Endothelial cell of umbilical vein (primary cell): ENCODE data around the gene CELSR2.

Experiments
- EZH2 ChIP-seq: IDR thresholded peaks from 2 replicates; pipeline ENCODE4 v1.6.1; 2012; ENCODE audit warnings: borderline replicate concordance, low read depth, mild to moderate bottlenecking, moderate library complexity, low read length, inconsistent platforms; ENCODE audit not compliant: severe bottlenecking
- JUN ChIP-seq: IDR thresholded peaks from 2 replicates; pipeline ENCODE4 v1.6.1; 2011; ENCODE audit warnings: borderline replicate concordance, low read depth; ENCODE audit not compliant: insufficient read length, insufficient read depth
- POLR2A ChIP-seq: IDR thresholded peaks from 2 replicates; pipeline ENCODE4 v1.6.1; 2012; ENCODE audit warnings: low read depth, mild to moderate bottlenecking, control low read depth, low read length
- POLR2AphosphoS5 ChIP-seq: IDR thresholded peaks from 2 replicates; pipeline ENCODE4 v1.6.1; 2012; ENCODE audit warnings: low read depth, mild to moderate bottlenecking, control low read depth, low read length, moderate library complexity; ENCODE audit not compliant: insufficient read depth
- TF ChIP-seq, protein P1 (sequence below), 2 donors: IDR thresholded peaks; 1 replicate in 1 of 2; 2 replicates in 1 of 2; pipeline ENCODE4 v1.5.1; 2011; ENCODE audit warnings: low read length in 2 of 2, mild to moderate bottlenecking in 2 of 2, moderate library complexity in 2 of 2, control low read depth in 1 of 2, inconsistent platforms in 1 of 2, low read depth in 1 of 2; ENCODE audit not compliant: insufficient read depth in 1 of 2; ENCODE audit errors: extremely low read depth in 1 of 2

DNA sequence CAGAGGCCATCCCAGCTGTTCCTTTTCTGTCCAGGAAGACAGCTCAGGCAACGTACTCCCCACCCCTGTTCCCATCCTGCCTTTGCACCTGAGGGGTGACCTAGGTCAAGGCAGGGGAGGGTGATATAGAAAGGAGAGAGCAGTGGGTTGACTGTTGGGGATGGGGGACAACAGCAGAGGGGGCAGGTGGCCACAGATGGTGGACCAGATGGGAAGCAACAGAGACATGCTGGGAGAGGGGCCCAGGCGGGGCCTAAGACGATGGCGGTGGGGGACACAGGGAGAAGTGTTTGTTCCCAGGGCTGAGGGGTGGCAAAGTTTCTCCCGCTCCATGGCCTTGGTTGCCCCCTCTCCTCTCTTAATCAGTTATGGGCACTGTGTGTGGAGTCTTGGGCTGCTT, 6.3 kb downstream of the CELSR2 start:
- TF ChIP-seq, protein P1, sequence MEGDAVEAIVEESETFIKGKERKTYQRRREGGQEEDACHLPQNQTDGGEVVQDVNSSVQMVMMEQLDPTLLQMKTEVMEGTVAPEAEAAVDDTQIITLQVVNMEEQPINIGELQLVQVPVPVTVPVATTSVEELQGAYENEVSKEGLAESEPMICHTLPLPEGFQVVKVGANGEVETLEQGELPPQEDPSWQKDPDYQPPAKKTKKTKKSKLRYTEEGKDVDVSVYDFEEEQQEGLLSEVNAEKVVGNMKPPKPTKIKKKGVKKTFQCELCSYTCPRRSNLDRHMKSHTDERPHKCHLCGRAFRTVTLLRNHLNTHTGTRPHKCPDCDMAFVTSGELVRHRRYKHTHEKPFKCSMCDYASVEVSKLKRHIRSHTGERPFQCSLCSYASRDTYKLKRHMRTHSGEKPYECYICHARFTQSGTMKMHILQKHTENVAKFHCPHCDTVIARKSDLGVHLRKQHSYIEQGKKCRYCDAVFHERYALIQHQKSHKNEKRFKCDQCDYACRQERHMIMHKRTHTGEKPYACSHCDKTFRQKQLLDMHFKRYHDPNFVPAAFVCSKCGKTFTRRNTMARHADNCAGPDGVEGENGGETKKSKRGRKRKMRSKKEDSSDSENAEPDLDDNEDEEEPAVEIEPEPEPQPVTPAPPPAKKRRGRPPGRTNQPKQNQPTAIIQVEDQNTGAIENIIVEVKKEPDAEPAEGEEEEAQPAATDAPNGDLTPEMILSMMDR (IDR thresholded peaks at IDR 0.05; ENCODE audit: extremely low read depth in 1 of 2, insufficient read depth in 1 of 2, low read depth in 1 of 2, low read length in 2 of 2): no peak
- TF ChIP-seq JUN (no peak), POLR2AphosphoS5 (no peak), POLR2A (no peak), EZH2 (no peak)
